DOHH2 (cell line): ENCODE measurements around the gene ETV7.

Source experiments
- EZH2phosphoT487 ChIP-seq: fragments of 200-600 bp; sonication (generic); IDR thresholded peaks from 2 replicates; pipeline ENCODE4 v1.6.1; 2017; ENCODE audit warnings: borderline replicate concordance, mild to moderate bottlenecking, antibody characterized with exemption, low read length, moderate library complexity, mixed read lengths
- TF ChIP-seq, protein P1 (sequence below): fragments of 200-600 bp; sonication (generic); IDR thresholded peaks from one replicate; pipeline ENCODE4 v1.5.1; 2014; ENCODE audit warnings: antibody characterized with exemption, mild to moderate bottlenecking, low read depth, low read length; ENCODE audit not compliant: poor library complexity, severe bottlenecking

DNA sequence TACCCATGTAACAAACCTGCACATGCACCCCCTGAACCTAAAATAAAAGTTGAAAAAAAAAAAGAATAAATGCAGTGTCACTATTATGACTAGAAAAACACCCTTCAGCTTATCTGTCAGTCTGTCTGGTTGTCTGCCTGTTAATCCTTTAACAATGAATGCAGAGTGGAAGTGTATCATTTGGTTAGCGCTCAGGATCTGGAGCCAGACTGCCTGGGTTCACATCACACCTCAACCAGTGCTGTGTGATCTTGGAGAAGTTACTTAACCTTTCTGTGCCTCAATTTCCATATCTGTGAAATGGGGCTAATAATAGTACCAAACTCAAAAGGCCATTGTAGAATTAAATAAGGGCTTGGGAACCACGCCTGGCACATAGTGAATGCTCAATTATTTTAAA is 16.8 kb downstream of the ETV7 start:
- TF ChIP-seq, protein P1, sequence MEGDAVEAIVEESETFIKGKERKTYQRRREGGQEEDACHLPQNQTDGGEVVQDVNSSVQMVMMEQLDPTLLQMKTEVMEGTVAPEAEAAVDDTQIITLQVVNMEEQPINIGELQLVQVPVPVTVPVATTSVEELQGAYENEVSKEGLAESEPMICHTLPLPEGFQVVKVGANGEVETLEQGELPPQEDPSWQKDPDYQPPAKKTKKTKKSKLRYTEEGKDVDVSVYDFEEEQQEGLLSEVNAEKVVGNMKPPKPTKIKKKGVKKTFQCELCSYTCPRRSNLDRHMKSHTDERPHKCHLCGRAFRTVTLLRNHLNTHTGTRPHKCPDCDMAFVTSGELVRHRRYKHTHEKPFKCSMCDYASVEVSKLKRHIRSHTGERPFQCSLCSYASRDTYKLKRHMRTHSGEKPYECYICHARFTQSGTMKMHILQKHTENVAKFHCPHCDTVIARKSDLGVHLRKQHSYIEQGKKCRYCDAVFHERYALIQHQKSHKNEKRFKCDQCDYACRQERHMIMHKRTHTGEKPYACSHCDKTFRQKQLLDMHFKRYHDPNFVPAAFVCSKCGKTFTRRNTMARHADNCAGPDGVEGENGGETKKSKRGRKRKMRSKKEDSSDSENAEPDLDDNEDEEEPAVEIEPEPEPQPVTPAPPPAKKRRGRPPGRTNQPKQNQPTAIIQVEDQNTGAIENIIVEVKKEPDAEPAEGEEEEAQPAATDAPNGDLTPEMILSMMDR, result no peak
- no peak for TF ChIP-seq EZH2phosphoT487
